DND-41 (cell line): ENCODE data around the gene TBC1D22B.

Experiments used
- CTCF ChIP-seq: IDR thresholded peaks from 2 replicates; pipeline ENCODE4 v1.5.1; 2012; ENCODE audit warnings: borderline replicate concordance, low read length, moderate library complexity, mild to moderate bottlenecking; ENCODE audit not compliant: poor library complexity, severe bottlenecking; ENCODE audit errors: extremely low read depth
- EZH2 ChIP-seq: IDR thresholded peaks from 3 replicates; pipeline ENCODE4 v1.6.1; 2012; ENCODE audit warnings: borderline replicate concordance, low read depth, mild to moderate bottlenecking, moderate library complexity, low read length, inconsistent platforms; ENCODE audit not compliant: severe bottlenecking

- TF ChIP-seq CTCF (no peak), EZH2 (no peak)
Observed at GRCh38 chr6:37288247-37288646, 30.7 kb downstream of the TBC1D22B start.
